Prostate gland (tissue), 2 donors: Measurements from ENCODE around the gene IGFLR1.

Source experiments
- CTCF ChIP-seq, 4 experiments: fragments of 200-600 bp in 2 of 4; fragments of 450-650 bp in 2 of 4; sonication (generic) in 2 of 4; IDR thresholded peaks; 1 replicate in 3 of 4; 2 replicates in 1 of 4; pipeline ENCODE4 v1.5.1; 2016 to 2019; ENCODE audit warnings: antibody characterized with exemption in 4 of 4, mild to moderate bottlenecking in 2 of 4, moderate library complexity in 2 of 4
- POLR2A ChIP-seq: fragments of 450-650 bp; IDR thresholded peaks from one replicate; pipeline ENCODE4 v1.6.1; 2016; ENCODE audit warnings: antibody characterized with exemption, mild to moderate bottlenecking

- TF ChIP-seq CTCF (IDR thresholded peaks at IDR 0.05) (no peak), POLR2A (no peak)
Observed at GRCh38 chr19:35729021-35729420, 13.2 kb downstream of the IGFLR1 start.
